Right forelimb (tissue), 1 donor: Measurements from ENCODE around the gene TRPV5.

Experiments used
- DNase-seq: peaks from one replicate; pipeline ENCODE4 v3.0.0-alpha.2; 2018

The TRPV5 gene

DNA sequence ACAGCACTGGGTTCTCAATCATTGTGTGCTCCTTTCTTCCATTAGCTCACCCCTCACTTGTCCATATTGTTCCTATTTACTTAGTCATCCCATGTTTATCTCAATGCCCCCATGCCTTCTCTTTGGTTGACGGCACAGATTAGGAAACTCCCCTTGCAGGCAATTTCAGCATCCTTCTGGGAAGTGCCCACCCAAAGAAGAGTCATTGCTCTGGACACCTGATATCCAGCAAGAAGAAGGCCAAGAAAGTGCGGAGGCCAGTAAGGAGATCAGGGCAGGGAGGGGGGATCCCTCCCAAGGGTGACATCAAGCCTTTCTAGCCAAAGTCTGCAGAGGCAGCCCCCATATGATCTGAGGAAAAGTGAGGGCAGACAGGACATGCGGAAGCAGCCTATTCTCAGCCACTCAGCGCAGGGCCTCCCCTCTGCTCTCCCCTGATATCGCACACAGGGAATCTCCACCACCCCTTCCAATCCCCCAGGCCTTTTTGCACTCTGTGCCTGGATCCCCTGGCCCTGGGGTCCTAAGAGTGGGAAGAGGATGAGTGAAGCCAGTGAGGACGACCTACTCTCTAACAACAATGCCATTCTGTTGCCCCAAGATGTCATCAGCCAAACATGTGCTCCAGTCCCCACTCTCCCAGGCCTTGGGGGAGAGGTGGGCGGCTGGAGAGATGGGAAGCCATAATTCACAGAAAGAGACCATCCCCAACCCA is 49.8 kb downstream of the TRPV5 start:
- DNase-seq = no peak

- no peak for DNase-seq
Observed at GRCh38 chr7:142883145-142883544, 50.4 kb downstream of the TRPV5 start.

GRCh38 chr7:142882338-142882678 is 51.2 kb downstream of the TRPV5 start:
- no peak for DNase-seq

DNA sequence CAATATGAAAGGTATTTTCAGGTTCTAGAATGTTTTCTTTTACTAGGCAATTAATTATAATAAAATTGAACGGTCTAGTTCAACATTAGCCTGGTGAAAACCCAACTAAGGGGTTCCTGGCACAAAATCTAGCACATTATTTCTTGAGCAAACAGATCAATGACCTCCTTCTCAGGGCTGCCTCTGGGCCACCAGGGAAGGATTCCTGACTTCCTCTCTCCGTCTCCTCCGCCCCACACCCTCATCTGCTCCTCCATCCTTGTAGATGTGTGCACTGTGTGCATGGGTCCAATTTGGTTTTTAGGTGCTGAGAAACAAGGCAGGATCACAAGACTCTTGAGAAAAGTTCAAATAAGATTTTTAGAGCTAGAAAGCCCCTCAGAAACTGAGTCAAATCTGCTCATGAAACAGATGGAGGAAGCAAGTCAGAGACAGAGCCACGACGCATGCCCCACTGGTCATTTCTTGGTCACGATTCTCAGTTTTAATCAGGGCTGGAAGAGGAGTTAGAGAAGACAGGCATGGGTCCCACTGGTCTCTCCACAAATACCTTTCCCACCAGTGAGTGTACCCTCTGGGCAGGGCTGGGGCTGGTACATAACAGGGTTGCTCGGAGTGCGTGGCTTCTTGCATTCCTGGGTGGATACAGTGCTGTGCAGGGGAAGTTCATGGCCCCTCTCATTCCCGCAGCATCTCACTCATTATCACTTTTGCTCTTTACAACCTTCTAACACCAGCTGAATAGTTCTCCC is 51.8 kb downstream of the TRPV5 start:
- DNase-seq = no peak

DNA sequence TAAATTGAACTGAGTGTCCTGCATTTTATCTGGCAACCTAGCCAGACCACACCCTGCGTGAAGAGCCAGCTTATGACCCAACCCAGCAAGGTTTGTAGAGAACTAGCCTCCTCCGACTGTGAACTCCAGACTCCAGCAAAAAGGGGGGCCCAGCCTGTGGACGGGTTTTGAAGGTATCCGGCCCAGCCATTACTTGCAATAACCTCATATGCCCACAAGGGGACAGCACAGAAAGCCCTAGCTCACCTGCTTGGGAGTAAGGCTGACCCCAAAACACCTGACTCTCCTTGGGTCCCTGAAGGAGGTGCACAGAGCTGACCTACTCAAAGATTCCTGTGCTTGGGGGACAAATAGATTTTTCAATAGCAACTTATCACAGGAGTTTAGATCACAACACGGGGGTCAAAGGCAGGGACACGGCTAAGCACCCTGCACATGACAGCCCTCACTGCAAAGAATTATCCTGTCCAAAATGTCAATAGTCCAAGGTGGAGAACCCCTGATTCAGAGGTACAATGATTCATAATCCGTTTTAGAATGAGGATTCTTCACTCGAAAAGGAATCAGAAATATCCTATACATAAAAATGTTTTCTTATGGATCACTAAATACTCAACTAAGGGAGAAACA is 52.6 kb downstream of the TRPV5 start:
- DNase-seq = no peak

DNA sequence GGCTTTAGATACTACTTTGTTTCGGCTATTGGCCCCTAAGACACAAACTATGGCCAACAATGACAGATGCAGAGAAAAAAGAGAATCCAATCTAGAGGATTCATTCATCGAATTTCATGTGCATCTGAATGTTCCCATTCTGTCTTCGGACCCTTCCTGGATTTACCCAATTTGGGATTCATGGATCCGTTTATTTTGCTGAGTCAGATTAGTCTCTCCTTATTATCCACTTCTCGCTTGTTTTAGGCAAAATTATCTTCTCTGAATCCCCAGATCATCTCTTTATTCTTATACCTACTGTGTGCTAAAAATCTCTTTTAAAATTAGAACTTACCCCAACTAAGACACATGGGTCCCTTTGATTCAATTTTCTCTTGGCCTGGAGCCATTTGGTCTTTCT is 54.5 kb downstream of the TRPV5 start:
- DNase-seq = no peak

- DNase-seq = no peak
Observed at GRCh38 chr7:142878315-142878714, 55.2 kb downstream of the TRPV5 start.

- no peak for DNase-seq
Observed at GRCh38 chr7:142876991-142877910, 56.3 kb downstream of the TRPV5 start.

GRCh38 chr7:142876236-142876960 is 57.1 kb downstream of the TRPV5 start:
- DNase-seq = no peak

DNA sequence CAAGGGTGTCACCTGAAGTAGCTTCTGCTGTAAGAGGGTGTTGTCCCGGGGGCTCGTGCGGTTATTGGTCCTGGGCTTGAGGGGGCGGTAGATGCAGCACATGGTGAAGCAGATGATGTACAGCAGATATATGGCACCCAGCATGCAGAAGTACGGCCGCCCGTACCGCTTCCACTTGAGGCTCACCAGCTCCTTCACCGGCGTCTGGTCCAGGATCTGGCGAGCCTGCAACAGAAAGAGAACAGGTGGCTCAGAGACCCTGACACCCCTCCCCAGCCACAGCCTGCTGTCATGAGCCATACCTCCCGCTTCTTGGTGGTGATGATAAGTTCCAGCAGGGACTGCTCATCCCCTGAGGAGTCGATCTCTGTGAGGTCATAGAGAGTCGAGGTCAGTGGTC is 58.1 kb downstream of the TRPV5 start:
- no peak for DNase-seq

DNA sequence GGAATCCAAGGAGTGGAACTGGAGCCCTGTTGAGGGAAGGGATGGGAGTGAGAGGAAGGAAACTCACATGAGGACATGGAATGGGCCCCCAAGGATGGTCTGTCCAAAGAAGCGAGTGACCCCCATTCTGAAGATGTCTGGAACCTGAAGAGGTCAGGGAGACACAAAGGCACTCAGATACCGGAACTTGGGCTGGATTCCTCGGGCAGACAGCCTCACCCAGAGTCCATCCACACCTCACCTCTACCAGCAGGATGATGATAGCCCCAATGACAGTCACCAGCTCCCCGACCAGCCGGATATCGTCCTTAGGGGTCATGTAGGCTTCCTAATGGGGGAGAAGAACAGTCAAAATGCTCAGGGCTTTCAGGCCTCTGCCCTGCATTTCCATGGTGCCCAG is 58.7 kb downstream of the TRPV5 start:
- no peak for DNase-seq

GRCh38 chr7:142874409-142874808 is 59.1 kb downstream of the TRPV5 start:
- DNase-seq = no peak

GRCh38 chr7:142873871-142874270 is 59.7 kb downstream of the TRPV5 start:
- DNase-seq = no peak

DNA sequence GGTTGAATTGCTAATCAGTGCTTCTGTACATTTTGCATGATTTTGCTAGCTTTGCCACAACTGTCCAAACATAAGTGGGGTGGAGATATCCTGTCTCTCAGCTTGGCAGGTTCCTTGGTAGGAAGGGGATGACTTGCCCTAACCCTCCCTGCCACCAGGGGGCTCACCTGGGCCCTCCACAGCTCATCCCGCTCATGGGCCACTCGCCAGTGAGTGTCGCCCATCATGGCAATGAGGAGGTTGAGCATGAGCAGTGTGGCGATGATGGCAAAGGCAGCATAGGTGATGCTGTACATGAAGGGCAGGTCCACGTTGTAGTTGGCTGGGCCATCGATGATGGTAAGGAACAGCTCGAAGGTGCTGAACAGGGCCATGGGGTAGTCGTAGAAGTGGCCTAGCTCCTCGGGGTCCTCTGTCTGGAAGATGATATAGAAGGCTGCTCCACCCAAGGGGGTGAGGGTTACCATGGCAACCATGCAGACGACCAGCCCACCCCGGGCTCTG is 60.2 kb downstream of the TRPV5 start:
- no peak for DNase-seq

GRCh38 chr7:142872106-142872675 is 61.4 kb downstream of the TRPV5 start:
- no peak for DNase-seq

DNA sequence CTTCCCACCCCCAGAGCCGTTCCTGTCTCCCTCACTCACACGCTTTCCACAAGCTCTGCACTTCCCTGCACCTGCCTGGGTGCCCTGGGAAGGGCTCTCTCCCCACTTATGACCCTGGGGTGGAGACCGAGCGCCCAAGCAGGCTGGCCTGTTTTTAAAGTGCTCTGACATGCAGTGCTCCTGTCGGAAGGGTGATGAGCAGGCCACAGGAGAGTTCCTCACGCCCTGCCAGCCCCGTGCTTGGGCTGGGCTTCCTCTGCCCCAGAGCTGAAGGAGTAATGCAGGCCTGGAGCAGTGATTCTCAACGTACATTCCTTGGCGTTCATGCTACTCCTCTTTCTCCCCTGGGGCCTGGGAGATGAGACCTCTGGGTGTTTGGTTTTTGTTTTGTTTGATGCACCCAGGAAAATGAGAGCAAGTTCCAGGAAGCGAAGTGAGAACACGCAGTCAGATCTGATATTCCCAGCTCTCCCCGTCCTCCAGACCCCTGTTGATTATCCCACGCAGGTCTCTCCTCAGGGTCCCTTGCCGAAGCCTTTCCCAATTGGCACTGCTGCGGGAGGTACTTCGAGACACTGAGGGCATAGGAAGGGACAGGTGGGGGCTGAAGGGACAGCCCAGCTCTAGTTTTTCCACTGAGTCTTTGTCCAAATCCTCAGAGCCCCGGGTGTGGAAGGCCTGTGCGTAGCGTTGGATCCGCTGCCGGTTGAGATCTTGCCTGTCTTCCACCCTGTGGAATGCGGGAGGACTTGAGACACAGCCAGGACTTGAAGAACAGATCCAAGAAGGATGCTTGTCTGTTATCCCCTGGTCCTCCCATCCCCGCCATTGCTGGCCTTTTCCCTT is 62.1 kb downstream of the TRPV5 start:
- no peak for DNase-seq

DNA sequence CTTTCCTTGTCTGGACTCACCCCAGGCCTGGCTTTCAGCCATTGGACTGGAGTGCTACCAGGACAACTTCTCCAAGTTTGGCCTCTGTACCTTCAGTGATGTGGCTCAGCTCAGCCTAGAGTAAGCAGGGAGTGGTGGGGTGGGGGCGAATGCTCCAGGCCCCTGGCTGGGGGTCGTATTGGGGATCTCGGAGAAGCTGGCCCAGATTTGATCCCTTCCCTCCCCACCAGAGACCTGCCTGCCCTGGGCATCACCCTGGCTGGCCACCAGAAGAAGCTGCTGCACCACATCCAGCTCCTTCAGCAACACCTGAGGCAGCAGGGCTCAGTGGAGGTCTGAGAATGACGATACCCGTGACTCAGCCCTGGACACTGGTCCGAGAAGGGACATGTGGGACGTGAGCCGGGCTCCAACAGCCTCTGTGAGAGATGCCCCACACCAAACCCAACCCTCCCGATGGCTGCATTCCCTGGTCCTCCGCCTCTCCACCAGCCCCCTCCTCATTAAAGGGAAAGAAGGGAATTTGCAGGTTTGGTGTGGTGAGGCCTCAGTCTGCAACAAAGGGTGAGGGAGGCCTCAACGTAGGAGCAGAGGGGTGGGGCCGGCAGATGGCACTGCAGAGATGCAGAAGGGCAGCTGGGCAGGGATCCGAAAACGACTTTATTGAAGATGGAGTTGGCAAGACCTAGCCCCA is 62.8 kb downstream of the TRPV5 start:
- no peak for DNase-seq

DNA sequence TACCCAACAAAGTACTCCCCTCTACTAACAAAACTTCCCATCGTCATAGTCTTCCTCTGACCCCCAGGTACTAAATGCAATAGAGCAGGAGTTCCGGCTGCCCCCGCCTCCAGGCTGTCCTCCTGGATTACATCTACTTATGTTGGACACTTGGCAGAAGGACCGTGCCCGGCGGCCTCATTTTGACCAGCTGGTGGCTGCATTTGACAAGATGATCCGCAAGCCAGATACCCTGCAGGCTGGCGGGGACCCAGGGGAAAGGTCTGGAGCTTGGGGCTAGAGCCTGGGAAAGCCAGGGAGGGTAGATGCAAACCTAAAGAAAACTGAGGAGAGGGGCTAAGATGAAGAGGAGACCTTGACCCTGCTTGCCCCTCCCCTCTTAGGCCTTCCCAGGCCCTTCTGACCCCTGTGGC is 63.4 kb downstream of the TRPV5 start:
- DNase-seq = no peak

GRCh38 chr7:142869434-142869833 is 64.1 kb downstream of the TRPV5 start:
- no peak for DNase-seq

DNA sequence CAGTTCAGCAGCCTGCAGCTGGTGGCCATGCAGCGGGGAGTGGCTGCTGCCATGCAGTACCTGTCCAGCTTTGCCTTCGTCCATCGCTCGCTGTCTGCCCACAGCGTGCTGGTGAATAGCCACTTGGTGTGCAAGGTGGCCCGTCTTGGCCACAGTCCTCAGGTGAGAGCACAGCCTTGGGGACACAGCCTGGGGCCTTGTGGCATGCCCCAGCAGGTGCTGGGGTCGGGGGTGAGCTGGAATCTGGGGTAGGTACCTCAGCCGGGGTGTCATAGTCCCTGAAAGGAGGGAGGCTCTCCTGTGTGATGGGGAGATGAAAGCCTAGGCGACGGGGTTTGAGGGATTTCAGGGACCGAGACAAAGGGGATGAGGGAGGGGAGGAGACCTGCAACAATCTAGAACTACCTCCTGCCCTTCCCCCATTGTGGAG is 64.5 kb downstream of the TRPV5 start:
- no peak for DNase-seq
